Parathyroid adenoma (tissue), 2 donors: ENCODE data around the gene SLC2A5.

ENCODE experiments used
- H2AFZ ChIP-seq: fragments of 300-600 bp; sonication (generic); one replicate; pipeline ENCODE4 v1.7.0; 2017; ENCODE audit warnings: antibody characterized with exemption, mild to moderate bottlenecking
- H3K27ac ChIP-seq: fragments of 300-600 bp; sonication (generic); one replicate; pipeline ENCODE4 v1.7.0; 2017
- H3K27me3 ChIP-seq: fragments of 300-600 bp; sonication (generic); one replicate; pipeline ENCODE4 v1.7.0; 2017; ENCODE audit warnings: low read length; ENCODE audit not compliant: control insufficient read depth, insufficient read depth
- H3K36me3 ChIP-seq: fragments of 300-600 bp; sonication (generic); one replicate; pipeline ENCODE4 v1.7.0; 2017; ENCODE audit warnings: low read length; ENCODE audit not compliant: control insufficient read depth, insufficient read depth
- H3K4me1 ChIP-seq: fragments of 300-600 bp; sonication (generic); one replicate; pipeline ENCODE4 v1.7.0; 2017; ENCODE audit warnings: control low read depth
- H3K4me2 ChIP-seq: fragments of 300-600 bp; sonication (generic); one replicate; pipeline ENCODE4 v1.7.0; 2017; ENCODE audit warnings: low read length
- H3K4me3 ChIP-seq: fragments of 300-600 bp; sonication (generic); one replicate; pipeline ENCODE4 v1.7.0; 2017; ENCODE audit warnings: low read depth, low read length
- H3K79me2 ChIP-seq: fragments of 300-600 bp; sonication (generic); one replicate; pipeline ENCODE4 v1.7.0; 2017; ENCODE audit warnings: control low read depth
- H3K9ac ChIP-seq: fragments of 300-600 bp; sonication (generic); one replicate; pipeline ENCODE4 v1.7.0; 2017; ENCODE audit warnings: mild to moderate bottlenecking
- H3K9me3 ChIP-seq: fragments of 300-600 bp; sonication (generic); one replicate; pipeline ENCODE4 v1.7.0; 2017; ENCODE audit warnings: low read length; ENCODE audit not compliant: control insufficient read depth
- CTCF ChIP-seq: fragments of 300-600 bp; sonication (generic); IDR thresholded peaks from one replicate; pipeline ENCODE4 v1.7.0; 2017; ENCODE audit warnings: antibody characterized with exemption, mild to moderate bottlenecking
- donor health status: primary hyperparathyroidism.

The SLC2A5 gene

GRCh38 chr1:9008236-9008635 is 61.2 kb downstream of the SLC2A5 start:
- Histone ChIP-seq H3K27ac (no peak overlapping the region), H3K4me3 (no peak overlapping the region), H3K27me3 (no peaks in the 10 kb centered on the region), H2AFZ (no peak overlapping the region), H3K79me2 (no peaks in the 10 kb centered on the region), H3K4me2 (no peak overlapping the region), H3K9ac (no peak overlapping the region), H3K36me3 (no peaks in the 10 kb centered on the region), H3K9me3 (no peaks in the 10 kb centered on the region), H3K4me1 (no peaks in the 10 kb centered on the region)
- no peak for TF ChIP-seq CTCF

GRCh38 chr1:9006956-9007615 is 62.3 kb downstream of the SLC2A5 start:
- Histone ChIP-seq H3K4me2 (no peak overlapping the region), H3K4me1 (no peaks in the 10 kb centered on the region), H2AFZ (no peak overlapping the region), H3K27me3 (no peaks in the 10 kb centered on the region), H3K79me2 (no peaks in the 10 kb centered on the region), H3K27ac (no peak overlapping the region), H3K9ac (no peak overlapping the region), H3K4me3 (no peak overlapping the region), H3K36me3 (no peaks in the 10 kb centered on the region), H3K9me3 (no peaks in the 10 kb centered on the region)
- TF ChIP-seq CTCF, result no peak

- Histone ChIP-seq H3K27me3 (no peaks in the 10 kb centered on the region), H3K9ac (no peak overlapping the region), H3K9me3 (no peaks in the 10 kb centered on the region), H3K4me3 (no peak overlapping the region), H3K4me1 (no peaks in the 10 kb centered on the region), H3K79me2 (no peaks in the 10 kb centered on the region), H3K36me3 (no peaks in the 10 kb centered on the region), H2AFZ (no peak overlapping the region), H3K4me2 (no peak overlapping the region), H3K27ac (no peak overlapping the region)
- TF ChIP-seq CTCF, result no peak
These were observed 64.1 kb downstream of the SLC2A5 start for GRCh38 chr1:9005395-9005708.

- TF ChIP-seq CTCF, result peak; percentile 86
- no peaks in the 10 kb centered on the region for H3K27me3 ChIP-seq
- H3K4me1 ChIP-seq, result no peaks in the 10 kb centered on the region
- H2AFZ ChIP-seq, result peak overlapping the region; percentile 42
- no peaks in the 10 kb centered on the region for H3K36me3 ChIP-seq
- H3K4me3 ChIP-seq, result no peak overlapping the region
- no peak overlapping the region for H3K27ac ChIP-seq
- no peaks in the 10 kb centered on the region for H3K9me3 ChIP-seq
- no peaks in the 10 kb centered on the region for H3K79me2 ChIP-seq
- no peak overlapping the region for H3K9ac ChIP-seq
- no peak overlapping the region for H3K4me2 ChIP-seq
These were observed 64.6 kb downstream of the SLC2A5 start for GRCh38 chr1:9004700-9005394.
